Stimulated activated CD4-positive, alpha-beta T cell treated with anti-CD3 and anti-CD28 coated beads, Interleukin-15, amount 100 ng/mL, for 48 hours (primary cell): ENCODE data around the gene ZNF581.

Source experiments
- DNase-seq, 2 donors: peaks; one replicate each; pipeline ENCODE4 v3.0.0-alpha.2; 2020; ENCODE audit warnings: low read depth in 2 of 2

ZNF581 gene, protein sequence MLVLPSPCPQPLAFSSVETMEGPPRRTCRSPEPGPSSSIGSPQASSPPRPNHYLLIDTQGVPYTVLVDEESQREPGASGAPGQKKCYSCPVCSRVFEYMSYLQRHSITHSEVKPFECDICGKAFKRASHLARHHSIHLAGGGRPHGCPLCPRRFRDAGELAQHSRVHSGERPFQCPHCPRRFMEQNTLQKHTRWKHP

DNA sequence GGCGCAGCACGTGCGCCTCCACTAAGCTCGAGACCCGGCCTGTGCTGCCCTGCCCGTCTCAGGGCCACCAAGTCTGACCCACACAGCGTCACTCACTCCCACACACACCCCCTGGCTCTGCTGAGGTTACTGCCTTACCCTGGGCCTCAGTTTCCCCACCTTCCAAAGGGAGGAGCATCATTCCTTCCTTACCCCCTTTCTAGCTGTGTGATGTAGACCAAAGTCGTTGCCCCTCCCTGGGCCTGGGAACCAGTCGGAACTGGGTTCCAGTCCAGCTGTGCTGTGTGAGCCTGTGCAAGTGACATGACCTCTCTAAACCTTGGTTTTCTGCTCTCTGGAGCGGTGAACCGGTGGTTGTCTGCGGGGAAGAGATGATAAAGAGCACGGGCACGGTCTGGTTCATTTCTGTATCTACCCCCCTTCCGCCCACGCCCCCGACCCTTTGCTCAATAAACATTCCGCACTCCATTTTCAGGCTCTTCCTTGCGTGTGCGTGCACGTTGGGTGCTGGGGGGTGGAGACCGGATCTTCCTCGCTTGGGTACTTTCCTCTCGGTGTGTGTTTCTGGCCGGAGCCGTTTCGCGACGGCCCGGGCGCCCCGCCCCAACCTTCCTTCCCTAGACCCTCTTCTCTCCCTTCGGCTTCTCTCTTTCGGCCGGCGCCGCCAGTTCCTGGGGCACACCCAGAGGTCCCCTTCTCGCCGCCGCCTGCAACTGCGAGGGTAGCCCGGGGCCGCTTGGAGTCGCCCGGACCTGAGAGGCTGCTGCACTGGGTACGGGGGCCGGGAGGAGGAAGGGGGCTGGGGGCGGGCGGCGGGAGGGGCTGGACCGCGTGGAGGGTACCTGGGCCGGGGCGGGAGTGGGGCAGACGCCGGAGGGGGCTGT is at the start of gene ZNF581:
TSS of gene ZNF581 (plus strand) at position 647 of the 884 bp plus-strand sequence. CDS start 923 bp downstream, outside the sequence.
- peak; percentile 78 to 79 for DNase-seq

DNA sequence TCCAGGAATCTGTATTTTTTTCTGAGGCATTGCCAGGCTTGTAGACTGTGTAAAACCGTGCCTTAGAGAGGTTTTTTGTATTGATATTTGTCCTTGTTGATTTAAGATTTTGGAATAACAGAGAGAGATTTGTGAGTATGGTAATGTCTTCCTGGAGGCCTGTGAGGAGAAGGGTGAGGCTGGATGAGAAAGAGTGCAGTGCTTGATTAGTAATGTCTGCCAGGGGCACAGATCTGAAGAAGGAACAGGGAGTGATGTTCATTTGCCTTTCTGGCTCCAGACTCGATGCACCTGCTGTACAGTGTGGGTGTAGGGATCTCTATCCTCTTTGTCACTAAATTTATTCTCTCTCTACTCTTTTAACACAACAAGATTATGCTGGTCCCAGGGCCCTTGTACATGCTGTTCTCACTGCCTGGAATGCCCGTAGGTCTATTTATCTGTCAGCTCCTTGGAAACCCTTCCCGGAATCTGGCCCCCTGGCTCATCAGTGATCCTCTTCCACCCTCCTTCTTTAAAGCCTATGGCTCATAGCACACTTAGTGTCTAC is 48.4 kb upstream of the ZNF581 start:
- no peak for DNase-seq

DNA sequence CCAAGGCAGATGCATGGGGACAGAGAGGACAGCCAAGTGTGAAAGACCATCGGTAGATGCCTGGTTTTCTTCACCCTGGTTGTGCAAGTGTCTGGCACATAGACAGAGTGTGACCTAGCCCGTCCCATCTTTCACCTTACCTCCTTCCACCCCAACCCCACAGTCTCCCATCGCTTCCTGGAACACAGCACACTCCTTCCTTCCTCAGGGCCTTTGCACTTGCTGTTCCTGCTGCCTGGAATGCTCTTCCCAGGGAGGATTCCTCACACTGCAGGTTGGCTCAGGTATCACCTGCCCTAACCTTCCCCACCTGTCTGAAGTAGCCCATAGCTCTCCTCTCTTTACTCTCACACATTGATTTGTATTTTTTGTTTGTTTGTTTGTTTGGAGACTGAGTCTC is 47.1 kb upstream of the ZNF581 start:
- no peak for DNase-seq

DNA sequence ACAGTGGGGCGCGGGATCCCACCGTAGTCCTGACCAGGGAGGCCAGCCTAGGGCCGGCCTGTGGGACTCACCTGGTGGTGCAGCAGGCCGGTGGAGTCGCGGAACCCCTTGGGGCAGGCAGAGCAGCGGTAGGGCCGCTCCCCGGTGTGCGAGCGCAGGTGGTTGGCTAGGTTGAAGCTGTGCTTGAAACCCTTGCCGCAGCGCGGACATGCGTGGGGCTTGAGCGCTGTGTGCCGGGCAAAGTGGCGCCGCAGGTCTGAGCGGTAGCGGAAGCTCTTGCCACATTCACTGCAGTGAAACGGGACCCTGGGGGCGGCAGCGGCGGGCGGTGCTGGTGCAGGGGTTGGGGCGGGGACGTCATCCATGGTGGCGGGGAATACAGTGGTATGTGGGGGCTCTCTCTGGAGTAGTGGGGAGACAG is 45.9 kb upstream of the ZNF581 start:
- DNase-seq = no peak

DNA sequence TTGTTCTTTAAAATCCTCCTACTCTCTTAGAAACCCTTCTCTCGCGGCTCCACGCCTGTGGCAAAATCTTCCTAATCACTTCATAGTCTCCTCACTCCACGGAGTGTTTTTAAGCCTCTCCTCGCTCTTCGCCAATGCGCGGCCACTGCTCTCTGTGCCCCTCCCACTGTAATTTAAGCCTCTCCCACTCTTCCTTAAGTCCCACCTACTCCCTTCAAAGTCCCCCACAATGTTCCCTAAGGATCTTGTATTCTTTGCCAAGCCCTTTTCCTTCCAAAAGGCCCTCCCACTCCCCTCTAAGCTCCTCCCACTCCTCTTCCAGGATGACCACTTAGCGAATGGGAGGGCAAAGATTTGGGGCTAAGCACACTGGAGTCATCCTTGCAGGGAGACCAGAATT is 45.4 kb upstream of the ZNF581 start:
- no peak for DNase-seq

DNA sequence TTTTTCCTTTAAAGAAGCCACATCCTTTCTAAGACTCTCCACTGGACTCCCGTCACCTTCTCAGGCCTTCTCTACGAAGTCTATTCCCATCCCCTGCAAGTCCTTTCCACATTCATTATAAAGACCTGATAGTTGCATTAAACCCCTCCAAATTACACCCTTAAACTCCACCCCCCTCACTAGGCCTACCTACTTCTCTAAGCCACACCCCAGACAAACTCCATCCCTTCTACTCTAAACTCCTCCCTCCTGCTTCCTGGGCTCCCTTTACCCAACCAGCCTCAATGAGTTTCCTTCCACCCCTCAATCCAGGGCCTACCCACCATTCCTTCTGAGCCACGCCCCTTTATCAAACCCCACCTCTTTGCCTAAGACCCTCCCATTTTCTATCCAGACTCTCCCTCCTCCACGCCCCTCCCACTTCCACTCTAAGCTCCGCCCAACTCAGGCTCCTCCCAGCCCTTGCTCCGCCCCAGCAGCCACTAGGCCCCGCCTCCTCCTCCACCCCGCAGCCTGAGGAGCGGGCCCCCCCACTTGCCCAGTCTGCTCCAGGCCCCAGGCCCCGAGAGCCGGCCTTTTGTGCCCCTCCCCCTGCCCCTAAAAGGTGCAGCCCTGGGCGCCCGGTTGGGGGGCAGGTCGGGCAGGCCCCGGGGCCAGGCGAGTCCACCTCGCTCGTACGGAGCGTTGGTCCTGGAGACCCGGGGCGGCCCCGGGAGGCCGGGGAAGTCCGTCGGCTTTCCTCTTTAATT is 44.6 kb upstream of the ZNF581 start:
- peak; percentile 91 to 95 for DNase-seq

DNA sequence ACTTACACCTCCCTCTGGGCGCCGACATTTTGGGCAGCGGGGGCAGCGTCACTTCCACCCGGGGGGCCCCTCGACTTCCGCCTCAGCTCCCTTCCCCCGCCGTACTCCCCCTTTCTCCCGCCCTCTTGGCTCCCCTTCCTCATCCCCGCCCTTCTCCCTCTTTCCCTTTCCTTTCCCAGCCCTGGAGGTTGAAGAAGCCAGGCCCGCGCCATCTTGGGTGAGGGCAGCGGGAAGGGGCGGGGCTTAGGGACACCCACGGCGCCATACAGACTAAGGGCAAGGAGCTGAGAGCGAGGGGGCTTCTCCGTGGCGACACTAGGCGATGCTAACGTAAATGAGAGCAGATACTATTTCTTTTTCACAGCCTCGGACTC is 44.0 kb upstream of the ZNF581 start, which contains the start of gene FIZ1:
TSS of gene FIZ1 (minus strand) at position 50 of the 374 bp plus-strand sequence. CDS start 1,652 bp downstream, outside the sequence.
- peak; percentile 95 for DNase-seq

DNA sequence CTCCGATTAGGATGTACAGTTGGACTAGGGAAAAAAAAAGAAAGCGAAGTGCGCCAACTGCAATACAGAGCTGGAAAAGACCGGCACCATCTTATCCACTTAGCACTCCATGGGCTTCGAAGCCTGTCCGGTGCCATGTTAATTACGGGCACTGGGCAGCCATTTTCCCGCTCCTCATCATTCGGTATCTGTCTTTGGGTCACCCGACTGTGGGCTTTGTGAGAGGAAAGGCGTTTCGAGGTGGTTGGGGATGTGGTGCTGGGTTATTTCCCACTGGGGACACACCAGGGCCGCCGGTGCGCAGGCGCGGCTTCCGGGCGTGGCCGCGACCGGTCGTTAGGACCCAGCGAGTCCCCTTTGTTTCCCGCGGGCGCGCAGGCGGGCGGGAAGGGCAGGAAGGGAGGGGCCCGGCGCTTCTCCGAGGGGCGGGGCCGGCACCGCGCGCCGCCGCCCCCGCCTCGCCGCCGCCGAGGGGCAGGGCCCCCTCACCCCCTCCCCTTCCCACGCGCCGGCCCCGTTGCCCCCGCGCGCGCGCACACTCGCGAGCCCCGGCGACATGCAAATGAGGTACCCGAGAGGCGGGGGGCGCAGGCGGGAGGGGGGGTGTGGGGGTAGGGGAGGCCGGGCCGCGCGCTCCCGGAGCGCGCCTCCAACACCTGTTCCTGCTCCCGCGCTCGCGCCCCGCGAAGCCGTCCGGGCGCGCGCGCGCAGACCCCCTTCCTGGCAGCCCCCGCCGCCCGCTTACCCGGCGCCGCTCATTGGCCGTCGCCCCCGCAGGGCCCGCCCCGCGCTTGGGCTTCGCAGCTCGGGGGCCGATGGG is 43.4 kb upstream of the ZNF581 start, which contains the start of gene ZNF524:
TSS of gene ZNF524 (plus strand) at position 447 of the 820 bp plus-strand sequence. CDS start 1,825 bp downstream, outside the sequence.
- DNase-seq = peak; percentile 74 to 78

DNA sequence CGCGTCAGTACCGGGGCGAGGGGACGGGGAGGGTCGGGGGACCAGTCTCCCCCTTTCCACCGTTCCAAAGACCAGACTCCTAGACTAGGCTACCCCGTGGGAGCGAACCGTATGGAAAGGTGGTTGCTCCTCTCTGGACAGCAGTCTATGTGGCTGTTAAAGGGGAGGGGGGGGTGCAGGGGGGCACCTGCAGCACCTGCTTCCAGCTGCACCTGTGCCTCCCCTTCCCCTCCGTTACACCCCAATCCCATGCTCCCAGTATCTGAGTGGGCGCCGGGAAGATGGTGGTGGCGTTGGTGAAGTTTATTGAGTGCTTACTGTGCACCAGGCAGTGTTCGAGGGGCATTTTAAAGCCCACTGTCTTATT is 42.8 kb upstream of the ZNF581 start:
- no peak for DNase-seq

DNA sequence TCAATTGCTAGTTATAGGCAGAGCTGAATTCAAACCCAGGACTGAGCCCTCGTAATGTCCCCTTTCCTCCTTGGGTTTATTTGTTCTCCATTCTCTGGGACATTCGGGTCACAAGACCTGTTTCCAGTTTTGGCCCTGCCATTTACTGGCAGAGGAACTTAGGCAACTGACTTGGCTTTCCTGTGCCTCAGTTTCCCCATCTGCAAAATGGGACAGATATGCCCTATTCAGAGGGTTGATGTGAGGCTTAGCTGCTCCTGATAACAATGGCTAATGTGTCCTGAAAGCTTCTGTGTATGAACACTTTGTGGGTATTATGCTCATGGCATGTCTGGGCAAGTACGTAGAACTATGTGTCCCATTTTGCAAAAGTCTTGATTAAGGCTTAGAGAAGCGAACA is 42.4 kb upstream of the ZNF581 start:
- DNase-seq = no peak

DNA sequence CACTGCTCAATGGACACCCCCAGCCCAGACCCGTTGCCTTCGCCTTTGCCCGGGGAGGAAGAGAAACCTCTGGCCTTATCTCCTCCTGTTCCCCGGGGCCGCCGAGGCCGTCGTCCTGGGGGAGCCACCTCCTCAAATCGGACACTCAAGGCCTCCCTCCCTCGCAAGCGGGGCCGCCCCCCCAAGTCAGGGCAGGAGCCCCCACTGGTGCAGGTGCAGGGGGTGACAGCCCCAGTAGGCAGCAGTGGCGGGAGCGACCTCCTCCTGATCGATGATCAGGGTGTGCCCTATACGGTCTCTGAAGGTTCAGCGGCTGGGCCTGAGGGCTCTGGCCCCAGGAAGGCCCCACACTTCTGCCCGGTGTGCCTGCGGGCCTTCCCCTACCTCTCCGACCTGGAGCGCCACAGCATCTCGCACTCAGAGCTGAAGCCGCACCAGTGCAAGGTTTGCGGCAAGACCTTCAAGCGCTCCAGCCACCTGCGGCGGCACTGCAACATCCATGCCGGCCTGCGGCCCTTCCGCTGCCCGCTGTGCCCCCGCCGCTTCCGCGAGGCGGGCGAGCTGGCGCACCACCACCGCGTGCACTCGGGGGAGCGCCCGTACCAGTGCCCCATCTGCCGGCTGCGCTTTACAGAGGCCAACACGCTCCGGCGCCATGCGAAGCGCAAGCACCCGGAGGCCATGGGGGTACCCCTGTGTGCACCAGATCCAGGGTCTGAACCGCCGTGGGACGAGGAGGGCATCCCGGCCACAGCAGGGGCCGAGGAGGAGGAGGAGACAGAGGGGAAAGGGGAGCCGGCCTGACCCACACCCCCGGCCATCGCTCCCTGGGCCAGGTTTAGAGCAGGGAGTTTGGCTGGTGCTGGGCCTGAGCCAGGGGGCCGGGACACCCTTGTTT is 41.1 kb upstream of the ZNF581 start:
- DNase-seq = no peak

DNA sequence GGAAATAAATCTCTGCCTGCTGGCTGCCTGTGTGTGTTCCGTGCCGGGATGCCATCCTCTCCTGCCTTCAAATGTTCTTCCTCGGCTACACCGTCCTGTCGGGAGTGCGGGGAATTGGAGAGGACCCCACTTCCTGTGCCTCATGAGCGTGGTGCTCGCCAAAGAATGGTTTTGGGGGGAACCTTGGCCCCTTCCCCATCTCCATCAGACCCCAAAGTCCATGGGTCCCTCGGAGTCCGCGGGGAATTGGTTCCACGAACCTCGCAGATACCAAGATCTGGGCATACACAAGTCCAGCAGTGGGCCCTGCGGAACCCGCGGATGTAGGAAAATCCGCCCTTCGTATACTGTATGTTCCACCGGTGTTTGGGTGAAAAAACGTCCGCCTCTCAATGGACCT is 40.3 kb upstream of the ZNF581 start:
- DNase-seq = no peak

DNA sequence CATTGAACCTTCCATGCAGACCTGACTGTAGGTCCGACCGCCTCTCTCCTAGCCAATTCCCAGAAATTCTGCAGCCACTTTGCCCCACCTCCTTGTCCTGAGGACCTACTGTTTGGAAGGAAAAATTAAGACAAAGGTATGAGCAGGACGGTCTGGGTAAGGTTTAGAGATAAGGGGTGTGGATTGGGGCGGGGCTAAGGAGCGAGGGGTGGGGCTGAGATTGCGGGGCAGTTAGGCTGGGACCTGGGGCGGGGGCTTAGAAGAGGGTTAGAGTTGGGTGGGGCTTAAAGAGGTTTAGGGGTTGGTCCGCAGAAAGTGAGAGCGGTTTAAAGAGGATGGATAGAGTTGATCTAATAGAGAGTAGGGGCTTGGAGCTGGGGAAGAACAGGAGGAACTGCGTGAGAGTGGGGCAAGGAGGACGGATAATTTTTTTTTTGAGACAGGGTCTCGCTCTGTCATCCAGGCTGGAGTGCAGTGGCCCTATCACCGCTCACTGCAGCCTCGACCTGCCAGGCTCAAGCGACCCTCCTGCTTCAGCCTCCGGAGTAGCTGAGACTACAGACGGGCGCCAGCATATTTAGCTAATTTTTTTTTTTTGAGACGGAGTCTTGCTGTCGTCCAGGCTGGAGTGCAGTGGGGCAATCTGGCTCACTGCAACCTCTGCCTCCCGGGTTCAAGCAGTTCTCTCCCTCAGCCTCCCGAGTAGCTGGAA is 39.7 kb upstream of the ZNF581 start:
- DNase-seq = no peak

DNA sequence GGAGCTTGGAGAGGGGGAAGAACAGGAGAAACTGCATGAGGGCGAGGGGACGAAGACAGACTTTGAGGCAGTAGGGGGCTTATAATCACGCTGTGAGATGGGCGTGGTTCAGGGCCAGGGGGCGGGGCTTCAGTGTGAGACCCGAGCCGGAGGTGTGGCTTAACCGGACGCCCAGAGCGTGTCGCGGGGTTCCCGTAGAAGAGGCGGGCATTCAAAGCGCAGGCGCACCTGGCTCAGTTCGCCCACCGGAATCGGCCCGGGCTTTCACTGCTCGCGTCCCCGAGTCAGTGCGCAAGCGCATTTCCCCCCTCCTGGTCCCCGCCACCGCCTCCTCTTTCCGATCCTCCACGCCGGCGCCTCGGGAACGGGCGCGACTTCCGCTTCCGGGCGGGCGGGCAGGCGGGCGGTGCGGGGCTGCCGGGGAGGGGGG is 38.2 kb upstream of the ZNF581 start:
- DNase-seq = peak; percentile 98

DNA sequence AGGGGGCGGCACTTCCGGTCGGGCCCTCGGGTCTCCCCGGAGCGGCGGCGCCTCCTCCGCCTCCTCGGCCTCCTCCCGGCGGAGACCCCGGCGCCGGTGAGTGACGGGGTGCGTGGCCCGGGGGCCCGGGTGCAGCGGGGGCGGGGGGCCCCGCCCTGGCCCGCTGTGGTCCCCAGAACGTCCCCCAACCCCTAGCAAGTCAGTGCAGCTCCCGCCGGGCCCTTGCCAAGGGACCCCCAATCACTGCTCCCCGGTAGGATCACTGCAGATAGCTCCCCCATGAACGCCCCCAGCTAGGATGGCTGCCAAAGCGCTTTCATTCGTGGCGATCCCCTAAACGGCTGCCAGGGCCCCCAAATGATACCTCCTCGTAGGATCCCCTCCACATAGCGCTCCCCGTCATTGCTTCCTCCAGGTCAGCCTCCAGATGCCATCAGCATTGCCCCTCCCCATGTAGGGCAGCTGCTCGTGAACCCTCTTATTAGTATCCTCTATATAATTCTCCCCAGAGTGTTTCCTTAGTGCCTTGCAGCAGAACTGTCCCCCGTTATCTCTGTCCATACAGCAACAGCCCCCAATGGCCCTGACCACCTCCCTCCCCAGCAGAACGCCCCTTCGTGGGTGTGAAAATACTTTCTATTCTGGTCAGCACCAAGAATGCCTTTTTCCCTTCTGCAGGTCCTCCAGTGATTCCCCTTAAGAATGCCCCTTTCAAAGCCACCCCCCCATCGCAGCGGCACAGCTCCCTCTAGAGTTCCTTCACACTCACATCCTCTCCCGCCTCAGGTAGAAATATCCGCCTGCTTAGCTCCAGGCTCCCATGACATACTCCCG is 37.6 kb upstream of the ZNF581 start, which contains the start of gene ZNF865:
TSS of gene ZNF865 (plus strand) at position 11 of the 834 bp plus-strand sequence. CDS start 7,972 bp downstream, outside the sequence.
- DNase-seq = peak; percentile 53 to 57

DNA sequence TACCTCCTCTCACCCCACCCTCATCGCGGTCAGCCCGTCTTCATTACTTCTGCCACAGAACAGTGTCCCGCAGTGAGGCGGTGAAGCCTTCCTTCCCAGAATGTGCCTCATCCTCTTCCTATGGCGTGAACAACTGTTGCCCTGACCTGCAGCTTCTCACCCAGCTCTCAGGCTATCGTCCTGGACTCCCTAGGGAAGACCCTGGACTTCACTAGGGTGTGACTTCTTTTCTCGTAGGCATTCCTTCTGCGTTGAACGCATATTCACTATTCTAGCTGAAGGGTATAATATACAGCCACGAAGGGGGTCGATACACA is 37.0 kb upstream of the ZNF581 start:
- no peak for DNase-seq

DNA sequence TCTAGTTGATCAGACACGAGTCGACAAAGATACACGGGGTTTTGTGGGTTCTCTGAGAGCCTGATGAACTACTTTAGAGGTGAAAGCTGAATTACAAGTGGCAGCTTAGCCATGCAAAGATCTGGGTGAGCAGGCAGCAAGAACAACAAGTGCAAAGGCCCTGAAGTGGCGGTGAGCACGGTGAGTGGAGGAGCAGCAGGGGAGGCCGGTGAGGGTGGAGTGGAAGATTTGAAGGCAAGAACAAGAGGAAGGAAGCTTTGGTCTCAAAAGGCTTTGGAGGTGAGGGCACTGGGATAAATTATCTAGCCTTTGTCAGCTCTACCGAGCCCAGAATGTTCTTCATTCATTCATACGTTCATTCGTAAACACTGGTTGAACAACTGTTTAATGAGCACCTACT is 36.6 kb upstream of the ZNF581 start:
- DNase-seq = no peak

DNA sequence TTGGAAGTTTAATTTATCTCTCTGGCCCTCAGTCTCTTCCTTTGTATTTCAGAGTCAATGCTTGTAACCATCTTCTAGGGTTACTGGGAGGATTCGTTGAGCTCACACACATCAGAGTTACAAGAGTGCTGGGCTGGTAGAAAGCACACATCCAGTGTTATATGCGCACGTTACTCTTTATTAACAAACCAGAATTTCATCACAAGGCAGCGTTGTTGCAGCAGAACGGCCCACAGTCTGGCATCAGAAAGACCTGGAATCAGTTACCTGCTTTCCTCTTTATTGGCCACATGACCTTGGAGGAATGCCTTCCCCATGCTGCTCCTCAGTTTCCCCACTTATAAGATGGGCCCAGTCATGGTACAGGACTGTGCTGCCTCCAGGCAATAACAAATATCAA is 34.1 kb upstream of the ZNF581 start:
- DNase-seq = no peak
